Stimulated activated CD8-positive, alpha-beta memory T cell treated with anti-CD3 and anti-CD28 coated beads, Interleukin-2, amount 100 ng/mL, for 48 hours (primary cell): ENCODE results near the gene GP2.

Source experiments
- DNase-seq, 2 donors: peaks; one replicate each; pipeline ENCODE4 v3.0.0-alpha.2; 2020; ENCODE audit warnings: low read depth in 2 of 2

The GP2 gene

DNA sequence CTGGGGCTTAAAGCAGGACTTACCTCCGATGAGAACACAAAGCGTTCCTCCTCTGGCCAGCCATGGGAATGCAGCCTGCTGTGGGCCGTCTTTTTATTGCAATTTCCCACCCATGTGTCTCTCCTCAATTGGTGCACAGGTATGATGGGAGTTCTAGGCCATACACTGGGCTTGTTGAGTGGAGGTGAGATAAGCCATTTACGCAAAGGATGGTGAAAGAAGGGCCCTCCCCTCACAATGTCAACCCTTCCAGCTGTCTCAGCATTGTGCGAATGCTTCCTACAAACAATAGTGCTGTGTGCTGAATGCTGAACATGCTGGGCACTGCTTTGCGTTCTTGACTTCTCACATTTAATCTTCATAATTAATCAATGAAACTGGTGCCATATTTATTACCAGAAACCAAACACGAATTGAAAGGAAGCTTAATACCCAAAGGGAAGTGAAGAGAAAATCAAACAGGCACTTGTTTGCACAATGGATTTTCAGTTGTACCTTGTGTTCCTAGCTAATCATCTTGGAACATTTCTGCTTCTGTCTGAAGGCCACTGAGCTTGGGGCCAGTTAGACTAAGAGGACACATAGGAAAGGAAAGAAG lies at the start of gene GP2:
Gene GP2 (minus strand): TSS at position 70 of the 598 bp plus-strand sequence. CDS start 1,082 bp downstream, outside the sequence.
- DNase-seq: no peak

DNA sequence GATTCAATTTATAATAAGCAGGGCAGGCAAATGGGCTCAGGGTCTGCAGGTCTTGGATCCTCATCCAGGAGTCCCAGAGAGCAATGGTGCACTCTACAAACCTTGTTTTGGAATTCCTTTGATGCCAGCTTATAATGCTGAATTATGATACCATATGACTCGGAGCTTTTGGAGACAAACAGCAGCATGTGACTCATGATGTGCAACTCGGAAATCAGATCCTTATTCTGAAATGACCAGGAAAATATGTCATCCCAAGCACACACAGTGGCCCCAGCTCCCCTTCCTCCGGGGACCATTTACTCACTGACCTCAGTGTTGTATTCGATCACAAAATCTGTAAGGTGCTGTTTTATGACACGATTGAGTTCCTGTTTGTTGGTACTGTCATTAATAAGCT lies 45.4 kb upstream of the GP2 start:
- no peak for DNase-seq

DNA sequence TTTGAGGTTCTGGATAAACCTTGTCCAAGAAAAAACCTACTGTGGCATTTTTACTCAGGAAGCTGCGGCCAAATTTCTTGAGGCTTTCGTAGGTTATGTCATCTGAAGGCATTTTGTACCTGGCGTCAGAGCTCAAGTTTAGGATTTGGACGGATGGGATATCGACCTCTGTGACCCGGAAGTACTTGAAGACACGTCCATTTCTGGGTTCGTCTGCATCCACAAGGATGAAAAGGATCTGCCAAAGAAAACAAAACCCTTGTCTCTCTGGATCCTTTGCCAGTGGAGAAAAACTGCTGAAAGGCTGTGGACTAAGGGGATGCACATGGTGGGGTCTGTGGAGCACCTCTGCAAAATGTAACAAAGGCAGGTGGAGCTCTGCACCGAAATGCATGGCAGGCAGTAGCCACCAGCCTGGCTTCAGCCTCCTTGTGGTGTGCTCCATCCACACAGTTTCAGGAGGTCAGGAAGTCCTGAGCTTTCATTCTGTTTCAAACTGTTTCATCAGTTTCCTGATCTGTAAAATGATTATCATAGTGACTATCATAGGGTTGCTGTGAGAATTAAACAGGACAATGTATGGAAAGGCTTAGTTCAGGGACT lies 42.2 kb upstream of the GP2 start:
- no peak for DNase-seq

DNA sequence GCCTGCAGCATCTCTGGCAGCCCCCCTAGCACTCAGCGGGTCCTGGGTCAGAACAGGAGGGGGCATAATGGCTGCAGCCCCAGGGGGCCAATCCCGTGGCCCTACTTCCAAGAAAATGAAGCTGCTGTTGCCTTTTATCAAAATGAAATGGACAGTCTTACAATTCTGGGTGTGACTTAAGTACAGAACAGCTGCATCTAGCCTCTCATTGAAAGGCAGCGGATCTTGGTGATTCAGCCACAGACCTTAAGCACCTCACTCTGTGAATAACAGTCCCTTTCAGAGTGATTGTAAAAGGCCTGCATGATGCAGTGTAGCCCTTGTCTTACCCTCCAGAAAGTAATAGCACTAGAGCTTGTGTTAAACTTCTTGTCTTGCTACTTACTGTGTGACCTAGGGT lies 36.7 kb upstream of the GP2 start:
- DNase-seq: no peak

DNA sequence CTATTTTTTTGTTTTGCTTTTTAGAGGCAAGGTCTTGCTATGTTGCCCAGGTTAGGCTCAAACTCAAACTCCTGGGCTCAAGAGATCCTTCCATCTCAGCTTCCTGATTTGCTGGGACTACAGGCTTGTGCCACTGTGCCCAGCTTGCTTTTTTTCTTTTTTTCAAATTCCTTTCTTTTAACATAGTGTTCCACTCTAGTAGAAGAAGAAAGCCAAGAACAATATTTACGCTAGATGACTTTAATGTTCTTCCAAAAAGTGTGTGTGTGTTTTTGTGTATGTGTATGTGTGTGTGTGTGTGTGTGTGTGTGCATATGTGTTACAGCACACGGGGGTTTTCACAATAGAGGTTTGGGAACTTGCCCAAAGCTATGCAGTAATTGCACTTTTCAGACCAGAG lies 35.9 kb upstream of the GP2 start:
- DNase-seq: no peak

DNA sequence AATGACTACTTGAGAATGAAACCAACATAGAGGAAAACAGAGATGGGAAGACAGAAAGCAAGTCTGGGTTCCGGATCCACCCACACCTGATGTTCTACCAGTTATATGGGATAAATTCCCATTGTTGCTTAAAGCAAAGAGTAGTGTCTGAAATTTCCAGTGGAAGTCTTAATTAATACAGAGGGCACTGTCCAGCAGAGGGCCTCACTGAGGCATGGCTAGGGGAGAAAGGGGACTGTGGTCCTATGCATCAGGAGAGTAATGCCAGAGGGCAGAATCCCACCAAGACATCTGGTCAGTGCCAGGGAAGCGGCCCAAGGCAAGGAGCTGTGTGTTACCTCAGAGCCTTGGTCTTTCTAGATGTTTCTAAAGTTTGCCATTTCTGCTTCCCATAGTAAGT lies 32.7 kb upstream of the GP2 start:
- no peak for DNase-seq

DNA sequence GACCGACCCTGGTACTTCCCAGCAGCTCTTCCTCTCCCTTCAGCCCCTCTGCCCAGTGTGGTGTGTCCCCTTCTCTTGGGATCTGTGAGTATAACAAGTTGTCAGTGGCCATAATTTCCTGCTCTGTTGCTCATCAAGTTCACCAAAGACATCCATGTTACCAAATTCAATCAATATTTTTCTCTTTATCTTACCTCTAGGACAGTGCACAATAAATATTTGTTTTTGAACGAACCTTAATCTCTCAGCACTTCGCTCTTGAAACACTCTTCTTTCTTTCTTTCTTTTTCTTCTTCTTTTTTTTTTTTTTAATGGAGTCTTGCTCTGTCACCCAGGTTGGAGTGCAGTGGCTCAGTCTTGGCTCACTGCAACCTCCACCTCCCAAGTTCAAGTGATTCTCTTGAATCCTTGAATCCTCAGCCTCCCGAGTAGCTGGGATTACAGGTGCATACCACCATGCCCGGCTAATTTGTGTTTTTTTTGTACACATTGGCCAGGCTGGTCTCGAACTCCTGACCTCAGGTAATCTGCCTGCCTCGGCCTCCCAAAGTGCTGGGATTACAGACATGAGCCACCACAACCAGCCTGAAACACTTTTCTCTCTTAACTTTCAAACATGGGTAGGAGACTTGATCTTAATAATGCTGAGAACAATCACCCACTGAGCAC lies 27.9 kb upstream of the GP2 start:
- DNase-seq: no peak

DNA sequence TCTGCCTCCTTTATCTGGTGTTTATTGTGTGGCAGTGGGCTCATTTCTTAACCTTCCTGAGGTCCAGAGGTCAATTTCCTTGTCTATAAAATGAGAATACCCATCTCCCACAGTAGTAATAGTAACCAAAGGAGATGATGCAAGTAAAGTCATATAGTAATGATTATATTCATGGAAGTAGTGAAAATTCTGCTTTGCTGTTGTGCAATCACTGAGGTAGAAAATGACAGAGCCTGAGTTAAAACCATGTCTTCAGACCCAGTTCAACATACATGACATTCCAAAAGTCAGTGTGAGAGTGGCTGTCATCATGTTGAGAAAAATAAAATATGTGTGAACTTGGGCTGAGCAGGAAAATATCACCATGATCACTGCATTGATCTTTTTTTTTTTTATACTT lies 26.1 kb upstream of the GP2 start:
- DNase-seq: no peak

DNA sequence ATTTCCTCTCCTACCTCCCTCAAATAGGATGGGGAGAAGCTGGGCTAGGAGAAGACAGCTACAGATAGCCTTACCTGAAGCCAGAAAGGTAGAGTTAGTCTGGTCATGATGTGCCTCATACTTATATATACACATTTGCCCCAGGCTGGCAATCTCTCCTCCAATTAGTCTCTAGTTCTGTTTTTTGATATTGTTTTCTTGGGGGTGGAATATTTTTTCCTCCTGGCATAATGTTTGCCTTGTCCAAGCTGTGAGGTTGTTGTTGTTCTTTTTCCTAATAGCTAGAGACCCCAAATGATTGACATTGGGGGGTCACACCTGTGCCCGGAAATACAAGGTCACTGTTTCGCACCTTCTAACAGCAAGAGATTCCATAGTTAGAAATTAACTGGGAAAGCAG lies 25.3 kb upstream of the GP2 start, which contains the start of gene UMOD:
Gene UMOD (minus strand): TSS at position 101 of the 400 bp plus-strand sequence. CDS start 1,978 bp downstream, outside the sequence.
- no peak for DNase-seq

DNA sequence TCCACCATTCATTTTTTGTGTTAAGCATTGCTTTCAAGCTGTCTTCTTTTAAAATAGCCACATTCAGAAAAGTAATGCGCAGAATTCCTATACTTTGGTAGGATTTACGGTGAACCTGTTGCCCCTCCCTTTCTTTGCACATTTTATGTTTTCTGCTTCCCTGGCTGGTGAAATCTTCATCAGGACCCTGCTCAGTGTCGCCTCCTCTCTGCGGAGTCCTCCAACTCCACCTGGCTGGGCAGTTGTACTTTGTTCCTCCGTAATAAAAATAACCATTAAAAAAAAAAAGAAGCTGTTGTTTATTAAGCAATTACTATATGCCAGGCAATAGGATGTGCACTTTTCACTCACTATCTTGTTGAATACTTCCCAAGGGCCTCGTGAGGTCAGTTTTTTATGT lies 22.3 kb upstream of the GP2 start:
- no peak for DNase-seq

DNA sequence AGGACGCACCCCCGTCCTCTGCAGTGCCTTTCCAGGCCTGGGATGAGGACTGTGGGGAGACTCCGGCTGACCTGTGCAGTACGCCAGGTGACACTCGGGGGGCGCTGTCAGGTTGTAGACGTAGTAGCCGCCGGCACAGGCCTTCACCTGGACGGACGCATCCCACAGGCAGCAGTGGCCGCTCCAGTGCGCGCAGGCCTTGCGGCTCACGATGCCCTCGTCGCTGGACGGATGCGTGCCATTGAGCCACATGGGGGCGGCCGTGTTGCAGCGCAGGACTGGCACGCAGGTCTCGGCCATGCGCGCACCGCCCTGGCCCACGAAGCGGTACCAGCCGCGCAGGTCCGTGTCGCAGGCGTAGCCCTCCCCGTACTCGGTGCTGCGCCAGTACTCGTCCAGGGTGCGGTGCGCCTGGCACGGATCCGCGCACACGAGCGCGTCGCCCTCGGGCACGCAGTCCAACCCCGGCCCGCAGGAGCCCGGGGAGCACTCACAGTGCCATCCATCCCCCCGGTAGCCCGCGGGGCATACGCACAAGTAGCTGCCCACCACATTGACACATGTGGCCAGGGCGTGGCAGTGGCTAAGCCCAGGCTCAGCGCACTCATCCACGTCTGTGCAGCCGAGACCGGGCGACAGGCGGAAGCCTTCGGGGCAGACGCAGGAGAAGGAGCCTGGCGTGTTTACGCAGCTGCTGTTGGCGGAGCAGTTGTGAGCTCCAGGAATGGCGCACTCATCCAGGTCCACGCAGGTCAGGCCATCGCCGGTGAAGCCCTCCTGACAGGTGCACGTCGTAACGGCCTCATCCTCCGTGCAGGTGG lies 21.3 kb upstream of the GP2 start:
- DNase-seq: no peak

DNA sequence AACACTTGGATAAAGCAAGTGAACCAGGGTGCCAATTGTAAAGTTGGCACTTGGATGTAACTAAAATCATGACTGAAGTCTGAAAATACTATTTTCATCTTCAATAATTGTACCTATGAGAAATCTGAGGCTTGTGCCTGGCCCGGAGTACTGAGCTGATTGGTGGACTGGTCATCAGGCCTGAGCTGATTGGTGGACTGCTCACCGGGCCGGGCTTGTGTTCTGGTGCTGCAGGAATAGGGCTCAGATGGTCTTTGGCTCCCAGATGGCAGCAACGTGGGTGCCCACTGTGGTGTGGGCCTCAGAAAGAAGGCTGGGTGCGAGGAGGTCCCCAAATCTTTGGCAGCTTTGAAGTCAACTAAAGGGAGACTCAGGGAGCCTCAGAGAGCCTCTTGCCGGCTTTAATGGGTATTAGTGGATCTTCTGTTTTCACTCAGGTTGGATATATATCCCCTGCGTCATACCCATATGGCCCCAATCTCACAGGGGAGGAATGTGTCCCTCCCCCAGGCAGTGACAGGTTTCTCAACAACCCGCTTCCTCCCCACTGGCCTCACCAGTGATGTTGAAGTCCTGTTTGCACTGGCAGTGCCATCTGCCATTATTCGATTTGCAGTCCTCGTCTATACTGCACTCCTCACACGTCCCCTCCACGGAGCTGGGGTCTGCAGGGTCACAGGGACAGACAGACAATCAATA lies 20.5 kb upstream of the GP2 start:
- DNase-seq: no peak

DNA sequence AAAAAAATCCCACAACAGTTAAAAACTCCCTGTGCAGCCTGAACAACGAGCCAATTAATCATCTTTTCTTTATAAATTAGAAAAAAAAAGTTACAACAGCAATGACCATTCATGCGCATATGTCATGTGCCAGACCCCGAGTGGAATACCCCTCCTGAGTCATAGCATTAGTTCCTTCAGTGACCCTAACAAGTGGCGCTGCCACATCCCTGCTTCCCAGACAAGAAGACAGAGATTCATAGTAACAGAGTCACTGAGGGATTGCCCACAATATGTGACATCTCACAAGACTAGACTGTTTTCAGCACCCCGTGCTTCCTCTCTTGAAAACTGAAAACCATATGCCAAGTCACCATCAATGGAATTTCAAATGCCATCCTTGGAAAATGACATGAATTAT lies 17.3 kb upstream of the GP2 start:
- no peak for DNase-seq

DNA sequence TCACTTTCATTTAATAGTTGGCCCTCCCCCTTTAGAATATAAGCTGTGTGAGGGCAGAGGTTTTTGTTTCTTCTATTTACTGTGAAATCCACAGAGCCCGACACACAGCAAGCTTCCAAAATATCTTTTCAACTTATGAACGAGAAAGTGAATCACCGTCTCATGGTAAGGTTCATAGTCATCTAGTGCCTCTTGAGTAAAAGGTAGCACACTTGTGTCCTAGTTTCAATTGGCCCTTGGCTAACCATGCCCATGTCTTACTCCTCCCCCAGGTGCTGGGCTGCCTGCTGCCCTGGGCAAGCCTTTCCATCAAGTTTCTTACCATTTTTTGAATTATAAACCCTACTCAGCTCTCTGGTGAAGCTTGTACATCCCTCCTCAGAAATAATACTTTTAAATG lies 12.4 kb upstream of the GP2 start:
- no peak for DNase-seq

DNA sequence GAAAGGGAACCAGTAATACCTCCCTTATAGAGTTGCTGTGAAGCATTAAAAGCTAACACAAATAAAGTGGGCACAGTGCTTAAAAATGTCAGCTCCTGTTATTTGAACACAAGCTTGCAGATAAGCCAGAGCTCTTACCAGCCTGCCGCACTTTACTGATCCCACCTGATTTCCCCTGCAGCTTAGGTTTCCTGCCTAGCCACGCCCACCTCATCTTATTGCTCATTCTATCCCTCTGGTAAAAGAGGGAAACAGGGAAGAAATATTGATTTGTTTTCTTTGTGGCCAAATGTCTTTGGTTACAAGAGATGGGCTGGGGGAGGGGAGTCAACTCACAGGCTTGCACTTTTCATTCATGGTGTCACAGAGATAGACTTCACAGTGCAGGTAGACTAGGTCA lies 9.6 kb upstream of the GP2 start:
- no peak for DNase-seq

DNA sequence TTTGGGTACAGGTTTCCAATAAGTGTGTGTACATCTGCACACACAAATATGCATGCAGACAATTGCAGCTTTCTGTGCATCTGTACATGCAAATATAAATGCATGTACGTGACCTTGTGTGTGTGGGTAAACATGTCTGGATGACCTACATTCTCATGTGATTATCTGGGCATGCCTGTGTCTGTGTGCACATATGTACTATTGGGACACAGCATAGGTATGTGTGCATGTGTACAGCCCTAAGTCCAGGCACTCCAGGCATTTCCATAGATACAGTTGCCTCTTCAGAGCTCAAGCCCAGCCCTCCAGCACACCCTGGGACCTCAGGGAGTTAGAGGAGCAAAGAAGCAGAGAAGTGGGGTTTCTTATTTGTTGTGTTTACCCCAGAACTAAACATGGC lies 7.1 kb upstream of the GP2 start:
- DNase-seq: no peak

DNA sequence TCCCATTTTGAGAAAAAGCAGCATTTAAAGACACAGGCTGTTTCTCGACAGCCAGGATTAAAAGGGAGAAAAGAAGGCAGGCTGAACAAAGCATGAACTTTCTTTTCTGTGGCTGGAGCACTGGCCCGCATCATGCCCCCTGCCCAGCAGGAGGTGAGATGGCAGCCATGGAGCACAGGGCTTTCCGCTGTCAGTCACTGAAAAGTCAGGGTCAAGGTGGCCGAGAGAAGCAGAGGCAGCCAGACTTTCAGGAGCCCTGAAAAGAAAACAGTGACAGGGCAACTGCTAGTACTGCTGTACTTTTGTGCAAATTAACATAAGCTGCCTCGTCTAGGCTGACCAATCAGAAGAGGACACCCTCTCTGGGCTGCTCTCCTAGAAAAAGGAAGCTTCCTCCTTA lies 5.8 kb upstream of the GP2 start:
- DNase-seq: no peak

DNA sequence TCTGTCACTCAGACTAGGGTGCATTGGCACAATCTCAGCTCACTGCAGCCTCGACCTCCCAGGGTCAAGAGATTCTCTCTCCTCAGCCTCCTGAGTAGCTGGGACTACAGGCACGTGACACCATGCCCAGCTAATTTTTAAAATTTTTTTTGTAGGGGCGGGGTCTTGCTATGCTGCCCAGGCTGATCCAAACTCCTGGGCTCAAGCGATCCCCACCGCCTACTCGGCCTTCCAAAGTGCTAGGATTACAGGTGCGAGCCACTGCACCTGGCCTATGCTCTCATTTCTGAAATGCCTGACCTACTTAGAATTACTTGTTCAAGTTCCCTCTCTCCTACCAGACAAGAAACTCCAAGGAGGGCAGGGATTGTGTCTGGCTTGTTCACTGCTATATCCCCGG lies 5.1 kb upstream of the GP2 start:
- DNase-seq: no peak

DNA sequence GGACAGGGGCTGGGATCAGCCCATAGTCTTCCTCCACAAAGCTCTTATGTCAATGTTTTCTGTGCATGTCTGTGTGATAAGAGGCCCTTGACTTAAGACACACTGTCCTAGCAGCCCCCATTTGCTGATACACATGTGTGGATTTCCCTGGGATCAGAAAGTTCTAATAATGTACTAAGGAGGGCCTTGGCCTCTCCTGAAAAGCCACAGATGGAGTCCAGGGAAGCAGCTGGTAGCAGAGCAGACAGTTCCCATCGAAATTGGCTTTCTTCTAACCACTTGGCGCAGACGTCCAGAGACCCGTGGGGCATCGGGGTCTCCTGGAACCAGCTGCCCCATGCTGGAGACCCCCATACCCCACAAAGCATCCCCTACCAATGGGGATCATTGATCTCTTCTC lies 4.3 kb upstream of the GP2 start:
- no peak for DNase-seq

DNA sequence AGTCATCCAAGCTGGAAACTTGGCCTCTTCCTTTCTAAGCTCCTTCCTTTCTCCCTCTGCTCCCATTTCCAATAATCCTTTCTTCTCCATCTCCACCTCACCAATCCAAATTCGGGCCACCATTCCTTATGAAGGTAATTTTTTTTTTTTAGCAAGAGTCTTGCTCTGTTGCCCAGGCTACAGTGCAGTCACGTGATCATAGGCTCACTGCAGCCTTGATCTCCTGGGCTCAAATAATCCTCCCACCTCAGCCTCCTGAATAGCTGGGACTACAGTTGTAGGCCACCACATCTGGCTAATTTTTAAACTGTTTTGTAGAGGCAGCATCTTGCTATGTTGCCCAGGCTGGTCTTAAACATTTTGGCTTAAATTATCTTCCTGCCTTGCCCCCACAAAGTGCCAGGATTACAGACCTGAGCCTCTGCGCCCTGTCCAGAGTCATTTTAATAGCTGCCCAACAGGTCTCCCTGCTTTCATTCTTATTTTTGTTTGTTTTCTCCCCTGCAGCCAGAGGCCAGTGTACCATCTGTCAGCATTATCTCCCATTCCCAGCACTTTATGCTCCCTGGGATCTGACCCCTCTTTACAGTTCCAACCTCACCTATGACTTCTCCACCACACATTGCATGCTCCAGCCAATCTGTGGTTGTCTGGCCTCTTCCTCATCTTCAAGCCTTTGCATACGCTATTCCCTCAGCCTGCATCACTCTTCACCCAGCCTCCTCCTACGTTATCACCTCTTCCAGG lies 2.3 kb upstream of the GP2 start:
- DNase-seq: no peak

DNA sequence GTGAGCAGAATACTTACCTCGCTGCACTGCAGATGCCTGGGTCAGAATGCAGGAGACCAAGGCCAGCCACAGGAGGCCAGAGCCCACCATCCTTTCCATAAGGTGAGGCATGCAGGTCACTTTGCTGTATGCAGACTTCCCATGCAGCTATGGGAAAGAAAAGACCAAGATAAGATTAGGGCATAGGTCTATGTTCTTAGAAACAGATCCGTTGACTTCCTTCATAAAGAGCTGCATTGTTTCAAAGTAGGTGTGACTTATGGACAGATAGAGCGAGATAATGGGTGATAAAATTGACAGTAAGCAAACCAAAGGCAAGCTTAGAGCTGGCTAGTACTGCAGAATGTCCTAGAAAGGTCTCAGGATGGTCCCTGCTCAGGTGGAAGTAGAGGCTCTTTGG lies 992 bp downstream of the GP2 start:
- no peak for DNase-seq
